GM19455 (cell line): ENCODE data around the gene PRSS33.

ENCODE experiments used
- ATAC-seq: cut with Tn5 transposase; IDR thresholded peaks from one replicate; pipeline ENCODE4 v1.9.1; 2021; ENCODE audit not compliant: unreplicated experiment

PRSS33 gene

GRCh38 chr16:2765462-2766404 lies 21.6 kb downstream of the PRSS33 start:
- ATAC-seq, result no peak

GRCh38 chr16:2764718-2765117 lies 22.6 kb downstream of the PRSS33 start:
- no peak for ATAC-seq

DNA sequence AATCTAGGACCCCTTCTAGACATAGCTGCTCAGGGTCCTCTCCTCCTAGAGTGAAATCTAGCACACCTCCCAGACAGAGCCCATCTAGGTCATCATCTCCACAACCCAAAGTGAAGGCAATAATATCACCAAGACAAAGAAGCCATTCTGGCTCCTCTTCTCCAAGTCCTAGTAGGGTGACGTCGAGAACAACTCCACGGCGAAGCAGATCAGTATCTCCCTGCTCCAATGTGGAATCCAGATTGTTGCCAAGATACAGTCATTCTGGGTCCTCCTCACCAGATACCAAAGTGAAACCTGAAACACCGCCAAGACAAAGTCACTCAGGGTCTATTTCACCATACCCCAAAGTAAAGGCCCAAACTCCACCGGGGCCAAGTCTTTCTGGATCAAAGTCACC lies 24.2 kb downstream of the PRSS33 start:
- ATAC-seq, result no peak

- ATAC-seq, result no peak
These were observed 24.6 kb downstream of the PRSS33 start for GRCh38 chr16:2762711-2763110.

GRCh38 chr16:2761886-2762583 lies 25.3 kb downstream of the PRSS33 start:
- ATAC-seq, result no peak

- no peak for ATAC-seq
These were observed 25.9 kb downstream of the PRSS33 start for GRCh38 chr16:2761472-2761871.

- ATAC-seq, result no peak
These were observed 30.0 kb downstream of the PRSS33 start for GRCh38 chr16:2757344-2757743.

DNA sequence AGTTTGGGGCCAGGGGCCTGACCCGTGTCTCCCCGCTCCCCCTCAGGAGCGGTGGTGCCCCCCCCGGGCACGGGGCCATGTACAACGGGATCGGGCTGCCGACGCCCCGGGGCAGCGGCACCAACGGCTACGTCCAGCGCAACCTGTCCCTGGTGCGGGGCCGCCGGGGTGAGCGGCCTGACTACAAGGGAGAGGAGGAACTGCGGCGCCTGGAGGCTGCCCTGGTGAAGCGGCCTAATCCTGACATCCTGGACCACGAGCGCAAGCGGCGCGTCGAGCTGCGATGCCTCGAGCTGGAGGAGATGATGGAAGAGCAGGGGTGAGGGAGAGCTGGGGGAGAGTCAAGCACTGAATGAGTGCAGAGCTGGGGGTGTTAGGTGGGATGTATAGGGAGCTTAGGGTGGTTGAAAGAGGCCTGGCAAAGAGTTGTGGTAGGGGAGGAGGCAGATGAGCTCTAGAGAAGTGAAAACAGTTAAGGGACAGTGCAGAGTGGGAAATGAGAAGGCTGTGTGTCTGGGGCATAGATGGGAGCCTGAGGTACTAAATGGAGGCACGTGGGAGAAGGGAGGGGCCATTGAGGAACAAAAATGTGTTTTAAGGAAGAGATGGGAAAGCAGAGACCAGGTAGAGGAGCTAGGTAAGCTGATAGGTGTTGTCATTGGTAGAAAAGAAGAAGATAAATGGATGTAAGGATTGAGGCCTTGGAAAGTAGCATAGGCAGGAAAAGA lies 30.9 kb downstream of the PRSS33 start:
- no peak for ATAC-seq

- ATAC-seq, result no peak
These were observed 32.2 kb downstream of the PRSS33 start for GRCh38 chr16:2755158-2755557.

- ATAC-seq, result no peak
These were observed 33.7 kb downstream of the PRSS33 start for GRCh38 chr16:2753733-2754020.

- ATAC-seq, result peak; percentile 31
These were observed 34.3 kb downstream of the PRSS33 start for GRCh38 chr16:2752850-2753732.

DNA sequence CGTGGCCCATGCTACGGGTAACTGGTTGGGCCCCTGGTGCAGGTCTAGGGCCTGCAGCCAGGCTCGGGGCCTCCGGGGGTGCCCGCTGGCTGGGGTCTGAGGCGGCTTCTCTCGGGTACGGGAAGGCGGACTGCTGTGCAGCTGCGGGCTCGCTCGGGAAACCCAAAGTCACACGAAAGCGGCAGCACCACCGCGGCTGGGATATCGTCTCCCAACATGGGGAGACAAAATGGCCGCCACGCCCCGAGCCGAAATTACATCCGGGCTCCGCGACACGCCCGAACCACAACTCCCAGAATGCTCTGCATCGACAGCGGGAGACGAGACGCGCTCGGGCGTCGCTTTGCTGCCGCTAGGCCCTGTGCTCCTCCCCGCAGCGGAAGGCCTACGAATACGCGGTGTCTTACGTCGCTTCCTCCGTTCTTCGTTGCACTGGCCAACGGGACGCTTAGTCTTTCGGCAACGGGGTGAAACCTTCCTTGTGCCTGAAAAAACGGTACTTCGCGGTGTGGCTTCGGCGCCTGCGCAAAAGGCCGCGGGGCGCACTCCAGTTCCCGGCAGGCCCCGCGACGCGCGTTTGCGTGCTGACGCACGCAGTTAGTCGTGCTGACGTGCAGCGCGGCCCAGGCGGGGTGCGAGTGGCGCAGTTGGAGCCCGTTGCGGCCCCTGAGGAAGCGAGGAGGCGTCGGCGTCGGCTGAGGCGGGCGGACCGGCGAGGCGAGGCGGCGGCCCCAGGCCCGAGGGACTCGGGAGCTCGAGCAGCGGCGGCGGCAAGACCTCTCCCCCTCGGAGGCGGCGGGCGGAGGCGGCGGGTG lies 35.1 kb downstream of the PRSS33 start, which contains the start of gene SRRM2:
Gene SRRM2 (plus strand): TSS at position 604 of the 815 bp plus-strand sequence. CDS start 3,727 bp downstream, outside the sequence.
- peak; percentile 72 for ATAC-seq

DNA sequence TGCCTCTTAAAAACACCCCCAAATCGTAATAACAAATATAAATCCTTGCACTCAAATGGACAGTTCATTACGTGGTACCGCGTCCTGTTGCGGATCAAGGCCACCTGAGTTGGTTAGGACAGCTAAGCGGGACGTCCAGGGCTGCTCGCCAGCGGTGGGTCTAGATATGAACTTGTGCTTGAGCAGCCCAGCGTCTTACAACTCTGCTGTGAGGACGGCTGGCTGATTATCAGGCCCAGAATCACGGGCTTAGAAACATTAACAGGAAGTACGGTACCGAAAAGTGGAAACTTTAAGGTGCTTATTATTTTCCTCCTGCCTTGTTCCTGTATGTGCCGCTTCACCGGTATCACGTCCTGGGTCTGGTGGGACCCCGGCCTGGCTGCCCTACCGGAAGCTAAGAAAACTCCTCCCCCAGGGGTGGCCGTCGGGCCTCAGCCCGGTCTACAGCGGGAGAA lies 35.8 kb downstream of the PRSS33 start:
- peak; percentile 29 for ATAC-seq

GRCh38 chr16:2749936-2750335 lies 37.4 kb downstream of the PRSS33 start:
- ATAC-seq, result no peak

DNA sequence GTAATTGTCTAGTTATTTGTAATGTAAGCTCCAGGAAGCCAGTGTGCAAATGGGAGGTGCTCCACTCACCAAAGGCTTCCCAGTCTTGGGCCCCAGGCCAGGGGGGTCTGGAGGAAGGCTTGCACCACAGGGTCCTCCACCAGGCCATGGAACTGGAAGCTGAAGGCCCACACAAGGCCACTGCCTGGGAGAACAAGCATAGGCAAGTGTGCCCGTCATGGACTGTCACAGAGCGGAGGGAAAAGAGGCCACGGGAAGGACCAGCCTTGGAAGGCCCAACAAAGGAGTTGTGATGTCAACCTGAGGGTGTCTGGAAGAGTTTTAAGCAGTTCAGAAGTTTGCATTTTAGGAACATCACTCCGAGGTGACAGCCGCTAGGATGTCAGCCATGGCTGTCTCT lies 37.9 kb downstream of the PRSS33 start:
- ATAC-seq, result no peak

GRCh38 chr16:2748757-2749455 lies 38.5 kb downstream of the PRSS33 start:
- no peak for ATAC-seq

DNA sequence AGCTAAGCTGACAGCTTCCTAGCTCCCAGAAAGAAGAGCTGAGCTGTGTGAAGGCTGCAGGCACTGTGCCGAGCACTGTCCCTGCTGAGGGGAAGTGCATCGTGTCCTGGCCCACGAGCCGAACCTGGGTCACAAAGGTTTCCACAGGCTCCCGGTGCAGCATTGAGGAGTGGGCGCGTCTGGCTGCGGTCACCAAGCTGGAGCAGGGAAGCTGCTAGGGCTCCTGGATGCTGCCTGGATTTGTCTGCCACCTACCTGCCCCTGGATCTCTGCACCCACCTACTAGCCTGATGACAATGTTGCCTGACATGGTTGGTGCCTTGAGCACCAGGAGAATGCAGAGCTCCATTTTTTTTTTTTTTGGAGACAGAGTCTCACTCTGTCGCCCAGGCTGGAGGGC lies 41.4 kb downstream of the PRSS33 start:
- ATAC-seq, result no peak

DNA sequence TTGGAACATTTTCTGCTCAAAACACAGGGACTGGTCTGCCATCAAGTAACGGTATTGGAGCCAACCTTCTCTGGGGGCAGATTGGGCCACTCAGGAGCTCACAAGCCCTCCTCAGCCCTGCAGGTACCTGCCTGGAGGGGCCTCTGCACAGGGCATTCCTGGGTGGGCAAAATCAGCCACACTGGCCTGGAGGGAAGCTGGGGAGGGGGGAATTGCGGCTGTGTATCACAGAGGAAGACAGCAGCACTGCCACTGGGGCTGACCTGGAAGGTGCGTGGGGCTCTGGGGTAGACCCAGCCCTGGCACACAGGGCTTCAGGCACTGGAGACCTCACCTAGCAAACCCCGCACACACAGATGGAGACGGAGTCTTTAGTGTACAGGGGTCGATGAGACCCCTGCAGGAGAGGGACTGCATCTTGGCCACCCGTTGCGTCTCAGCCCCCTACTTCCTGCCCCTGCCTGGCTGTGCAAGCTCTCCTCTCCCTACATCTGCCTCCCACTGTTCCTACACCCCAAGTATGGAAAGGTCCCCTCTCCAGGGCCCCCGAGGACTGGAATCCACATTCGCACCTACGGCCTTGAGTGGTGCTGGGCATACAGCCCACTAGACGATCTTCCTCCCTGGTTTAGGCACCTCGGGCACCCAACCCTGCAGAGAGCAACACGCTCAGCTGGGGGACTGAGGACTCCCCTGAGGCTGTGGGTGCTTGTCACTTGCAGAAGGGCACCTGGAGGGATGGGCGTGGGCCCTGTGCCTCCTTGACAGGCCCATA lies 42.1 kb downstream of the PRSS33 start:
- no peak for ATAC-seq
